Measurements from ENCODE around the gene TDRD1.

DNA sequence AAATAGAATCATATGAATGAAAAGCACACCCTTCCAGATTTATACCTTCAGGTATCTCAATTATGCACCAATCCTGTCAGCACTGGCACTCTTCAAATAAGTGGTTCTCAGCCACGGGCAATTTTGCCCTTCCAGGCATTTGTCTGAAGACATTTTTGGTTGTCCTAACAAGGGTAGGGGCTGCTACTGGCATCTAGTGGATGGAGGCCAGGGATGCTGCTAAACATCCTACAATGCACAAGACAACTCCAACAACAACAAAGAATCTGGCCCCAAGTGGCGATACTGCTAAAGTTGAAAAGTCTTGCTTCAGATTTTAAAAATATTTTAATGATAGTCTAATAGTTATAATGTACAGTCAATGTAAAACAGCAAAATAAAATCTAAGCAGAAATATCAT lies 21.2 kb upstream of the TDRD1 start:
- TF ChIP-seq POLR2AphosphoS5 (IDR thresholded peaks at IDR 0.05) (no peak), POLR2A (IDR thresholded peaks at IDR 0.05) (no peak), EP300 (IDR thresholded peaks at IDR 0.05) (no peak)
- TF ChIP-seq, protein P1, sequence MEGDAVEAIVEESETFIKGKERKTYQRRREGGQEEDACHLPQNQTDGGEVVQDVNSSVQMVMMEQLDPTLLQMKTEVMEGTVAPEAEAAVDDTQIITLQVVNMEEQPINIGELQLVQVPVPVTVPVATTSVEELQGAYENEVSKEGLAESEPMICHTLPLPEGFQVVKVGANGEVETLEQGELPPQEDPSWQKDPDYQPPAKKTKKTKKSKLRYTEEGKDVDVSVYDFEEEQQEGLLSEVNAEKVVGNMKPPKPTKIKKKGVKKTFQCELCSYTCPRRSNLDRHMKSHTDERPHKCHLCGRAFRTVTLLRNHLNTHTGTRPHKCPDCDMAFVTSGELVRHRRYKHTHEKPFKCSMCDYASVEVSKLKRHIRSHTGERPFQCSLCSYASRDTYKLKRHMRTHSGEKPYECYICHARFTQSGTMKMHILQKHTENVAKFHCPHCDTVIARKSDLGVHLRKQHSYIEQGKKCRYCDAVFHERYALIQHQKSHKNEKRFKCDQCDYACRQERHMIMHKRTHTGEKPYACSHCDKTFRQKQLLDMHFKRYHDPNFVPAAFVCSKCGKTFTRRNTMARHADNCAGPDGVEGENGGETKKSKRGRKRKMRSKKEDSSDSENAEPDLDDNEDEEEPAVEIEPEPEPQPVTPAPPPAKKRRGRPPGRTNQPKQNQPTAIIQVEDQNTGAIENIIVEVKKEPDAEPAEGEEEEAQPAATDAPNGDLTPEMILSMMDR (IDR thresholded peaks at IDR 0.05), result no peak

All from stomach (tissue), 4 donors.